Neural progenitor cell (in vitro differentiated cells): ENCODE measurements around the gene TSPEAR. TPM values are rescaled to one million over a fixed set of nuclear protein-coding genes. Genes with fewer than 3 reads are reported as not detected.
"Not testable (repeated sequence)": the region's sequence is repeated elsewhere in the genome, so short reads cannot be mapped to it uniquely, and the experiment has no call there.

Source experiments
- DNase-seq: peaks from one replicate; pipeline ENCODE4 v3.0.0-alpha.2; 2016; ENCODE audit warnings: low spot score
- H2AFZ ChIP-seq: fragments of 200-600 bp; sonication (generic); replicated peaks from 2 replicates; pipeline ENCODE4 v1.6.1; 2016; ENCODE audit warnings: antibody characterized with exemption
- H3F3A ChIP-seq: fragments of 200-600 bp; sonication (generic); 2 replicates; pipeline ENCODE4 v1.6.1; 2016; ENCODE audit warnings: antibody characterized with exemption, low read depth
- H3K27ac ChIP-seq: fragments of 200-600 bp; sonication (generic); 2 replicates; pipeline ENCODE4 v1.5.1; 2016; ENCODE audit warnings: mild to moderate bottlenecking
- H3K27me3 ChIP-seq: fragments of 200-600 bp; sonication (generic); 2 replicates; pipeline ENCODE4 v1.6.1; 2016; ENCODE audit warnings: mild to moderate bottlenecking, moderate library complexity
- H3K36me3 ChIP-seq: fragments of 200-600 bp; sonication (generic); 2 replicates; pipeline ENCODE4 v1.5.1; 2016
- H3K4me1 ChIP-seq: fragments of 200-600 bp; sonication (generic); 2 replicates; pipeline ENCODE4 v1.6.1; 2016; ENCODE audit warnings: mixed run types
- H3K4me2 ChIP-seq: fragments of 200-600 bp; sonication (generic); 2 replicates; pipeline ENCODE4 v1.6.1; 2016
- H3K4me3 ChIP-seq: fragments of 200-600 bp; sonication (generic); 2 replicates; pipeline ENCODE4 v1.5.1; 2016
- H3K79me2 ChIP-seq: fragments of 200-600 bp; sonication (generic); 2 replicates; pipeline ENCODE4 v1.6.1; 2016; ENCODE audit warnings: low read depth
- H3K9ac ChIP-seq: fragments of 200-600 bp; sonication (generic); 2 replicates; pipeline ENCODE4 v1.6.1; 2016
- H3K9me3 ChIP-seq: fragments of 200-600 bp; sonication (generic); 2 replicates; pipeline ENCODE4 v1.5.1; 2016; ENCODE audit warnings: low read depth
- H4K20me1 ChIP-seq: fragments of 200-600 bp; sonication (generic); 2 replicates; pipeline ENCODE4 v1.6.1; 2016; ENCODE audit warnings: low read depth
- H3K27ac Mint-ChIP-seq: 3 replicates; pipeline ENCODE4 v1.8.0; 2021; ENCODE audit warnings: mixed read lengths
- H3K27me3 Mint-ChIP-seq: 2 replicates; pipeline ENCODE4 v1.8.0; 2022; ENCODE audit warnings: low read depth, mild to moderate bottlenecking, inconsistent platforms, moderate library complexity, mixed read lengths; ENCODE audit not compliant: insufficient read depth
- H3K36me3 Mint-ChIP-seq: 3 replicates; pipeline ENCODE4 v1.8.0; 2021; ENCODE audit warnings: mixed read lengths
- H3K4me1 Mint-ChIP-seq: 3 replicates; pipeline ENCODE4 v1.8.0; 2021; ENCODE audit warnings: mixed read lengths
- H3K4me3 Mint-ChIP-seq: 3 replicates; pipeline ENCODE4 v1.8.0; 2021; ENCODE audit warnings: mild to moderate bottlenecking, moderate library complexity, mixed read lengths
- H3K9me3 Mint-ChIP-seq: 3 replicates; pipeline ENCODE4 v1.8.0; 2020; ENCODE audit warnings: mixed read lengths
- EZH2 ChIP-seq: fragments of 200-600 bp; sonication (generic); IDR thresholded peaks from 2 replicates; pipeline ENCODE4 v1.6.1; 2017; ENCODE audit warnings: antibody characterized with exemption, mild to moderate bottlenecking, moderate library complexity
- EZH2phosphoT487 ChIP-seq: fragments of 200-600 bp; sonication (generic); IDR thresholded peaks from 2 replicates; pipeline ENCODE4 v1.6.1; 2017; ENCODE audit warnings: antibody characterized with exemption
- total RNA-seq: library from RNA; depleted of rRNA; stranded (reverse); fragments of >200 nt; gene quantifications from 2 replicates; pipeline ENCODE4 v1.2.3, GENCODE V29; 2015; ENCODE audit warnings: low replicate concordance
- TF ChIP-seq, protein P1 (sequence below): fragments of 200-600 bp; sonication (generic); IDR thresholded peaks from 2 replicates; pipeline ENCODE4 v1.5.1; 2017; ENCODE audit warnings: antibody characterized with exemption, mild to moderate bottlenecking

Gene TSPEAR
- total RNA-seq, 1 donor from 2014 or later = not detected

DNA sequence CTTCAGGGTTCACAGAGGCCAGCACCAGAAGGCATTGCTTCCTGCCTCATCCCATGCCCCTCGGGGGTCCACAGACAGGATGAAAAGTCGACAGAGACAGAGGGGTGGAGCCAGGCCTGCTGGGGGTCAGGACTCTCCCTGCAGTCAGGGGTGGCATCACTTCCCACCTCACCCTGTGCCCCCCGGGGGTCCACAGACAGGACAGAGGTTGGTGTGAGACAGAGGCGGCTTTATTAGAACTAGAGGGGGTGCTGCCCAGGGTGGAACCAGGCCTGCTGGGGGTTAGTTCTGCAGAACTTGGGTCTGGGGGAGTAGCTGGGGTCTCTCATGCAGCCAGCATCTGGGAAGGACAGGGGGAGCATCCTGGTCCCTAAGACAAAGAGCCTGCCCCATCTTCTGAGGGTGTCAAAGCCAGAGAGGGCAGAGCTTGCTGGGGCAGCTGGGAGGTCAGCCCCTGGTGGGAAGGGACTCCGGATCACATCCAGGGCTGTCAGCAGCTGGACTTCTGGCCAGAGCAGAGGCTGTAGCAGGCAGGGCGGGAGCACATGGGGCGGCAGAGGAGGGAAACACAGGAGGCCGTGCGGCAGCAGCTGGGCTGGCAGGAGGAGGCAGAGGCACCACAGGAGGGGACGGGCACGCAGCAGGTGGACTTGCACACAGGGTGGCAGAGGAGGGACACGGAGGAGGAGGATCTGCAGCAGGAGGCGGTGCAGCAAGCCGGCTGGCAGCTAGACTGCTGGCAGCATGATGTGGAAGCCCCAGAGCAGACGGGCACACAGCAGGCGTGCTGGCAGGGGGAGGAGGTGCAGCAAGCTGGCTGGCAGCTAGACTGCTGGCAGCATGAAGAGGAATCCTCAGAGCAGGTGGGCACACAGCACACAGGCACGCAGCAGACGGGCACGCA lies 120.2 kb downstream of the TSPEAR start:
- H3K4me1 Mint-ChIP-seq = peaks cover 15% of the 10 kb centered on the region
- H3K79me2 ChIP-seq, H2AFZ ChIP-seq, H3K27ac ChIP-seq, H3K27me3 ChIP-seq, H3K9ac ChIP-seq, H3F3A ChIP-seq, H3K4me3 Mint-ChIP-seq, H3K27me3 Mint-ChIP-seq, H3K27ac Mint-ChIP-seq, H3K4me3 ChIP-seq, H3K36me3 ChIP-seq, H3K36me3 Mint-ChIP-seq, H3K4me2 ChIP-seq, H4K20me1 ChIP-seq, H3K4me1 ChIP-seq, H3K9me3 ChIP-seq, DNase-seq, H3K9me3 Mint-ChIP-seq: not testable (repeated sequence)

DNA sequence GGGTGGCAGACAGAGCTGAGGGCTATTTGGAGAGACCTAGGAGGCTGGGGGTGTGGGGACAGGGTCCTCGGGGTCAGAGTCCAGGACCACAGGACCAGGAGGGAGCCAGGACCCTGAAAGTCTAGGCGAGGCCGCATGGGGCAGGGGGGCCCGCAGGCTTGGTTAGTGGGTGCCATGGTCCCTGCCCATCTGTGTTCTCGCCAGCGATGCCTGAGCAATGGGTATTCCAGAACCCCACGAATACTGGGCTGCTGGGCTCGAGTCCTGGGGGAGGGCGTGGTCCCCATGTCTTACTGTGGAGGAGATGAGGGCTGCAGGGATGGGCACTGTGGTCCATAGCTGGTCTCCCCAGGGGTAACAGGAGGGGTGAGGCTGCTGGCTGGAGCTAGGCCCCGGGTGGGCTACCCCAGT lies 121.1 kb downstream of the TSPEAR start:
- Histone ChIP-seq H3K9me3 (no peaks in the 10 kb centered on the region), H2AFZ (no peak overlapping the region), H3K27me3 (no peaks in the 10 kb centered on the region), H3K4me1 (peaks cover 5% of the 10 kb centered on the region), H3F3A (no peaks in the 10 kb centered on the region), H3K4me2 (no peak overlapping the region), H3K9ac (no peak overlapping the region), H3K27ac (no peak overlapping the region), H3K79me2 (no peaks in the 10 kb centered on the region), H4K20me1 (no peaks in the 10 kb centered on the region), H3K4me3 (no peak overlapping the region), H3K36me3 (no peaks in the 10 kb centered on the region)
- Mint-ChIP-seq H3K9me3 (peaks cover 3% of the 10 kb centered on the region), H3K4me3 (peak overlapping the region; percentile 41), H3K4me1 (peaks cover 15% of the 10 kb centered on the region), H3K36me3 (no peaks in the 10 kb centered on the region), H3K27ac (no peak overlapping the region), H3K27me3 (peaks cover 2% of the 10 kb centered on the region)
- no peak for TF ChIP-seq EZH2
- TF ChIP-seq, protein P1, sequence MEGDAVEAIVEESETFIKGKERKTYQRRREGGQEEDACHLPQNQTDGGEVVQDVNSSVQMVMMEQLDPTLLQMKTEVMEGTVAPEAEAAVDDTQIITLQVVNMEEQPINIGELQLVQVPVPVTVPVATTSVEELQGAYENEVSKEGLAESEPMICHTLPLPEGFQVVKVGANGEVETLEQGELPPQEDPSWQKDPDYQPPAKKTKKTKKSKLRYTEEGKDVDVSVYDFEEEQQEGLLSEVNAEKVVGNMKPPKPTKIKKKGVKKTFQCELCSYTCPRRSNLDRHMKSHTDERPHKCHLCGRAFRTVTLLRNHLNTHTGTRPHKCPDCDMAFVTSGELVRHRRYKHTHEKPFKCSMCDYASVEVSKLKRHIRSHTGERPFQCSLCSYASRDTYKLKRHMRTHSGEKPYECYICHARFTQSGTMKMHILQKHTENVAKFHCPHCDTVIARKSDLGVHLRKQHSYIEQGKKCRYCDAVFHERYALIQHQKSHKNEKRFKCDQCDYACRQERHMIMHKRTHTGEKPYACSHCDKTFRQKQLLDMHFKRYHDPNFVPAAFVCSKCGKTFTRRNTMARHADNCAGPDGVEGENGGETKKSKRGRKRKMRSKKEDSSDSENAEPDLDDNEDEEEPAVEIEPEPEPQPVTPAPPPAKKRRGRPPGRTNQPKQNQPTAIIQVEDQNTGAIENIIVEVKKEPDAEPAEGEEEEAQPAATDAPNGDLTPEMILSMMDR = no peak
- TF ChIP-seq EZH2phosphoT487 = no peak
- DNase-seq = no peak

DNA sequence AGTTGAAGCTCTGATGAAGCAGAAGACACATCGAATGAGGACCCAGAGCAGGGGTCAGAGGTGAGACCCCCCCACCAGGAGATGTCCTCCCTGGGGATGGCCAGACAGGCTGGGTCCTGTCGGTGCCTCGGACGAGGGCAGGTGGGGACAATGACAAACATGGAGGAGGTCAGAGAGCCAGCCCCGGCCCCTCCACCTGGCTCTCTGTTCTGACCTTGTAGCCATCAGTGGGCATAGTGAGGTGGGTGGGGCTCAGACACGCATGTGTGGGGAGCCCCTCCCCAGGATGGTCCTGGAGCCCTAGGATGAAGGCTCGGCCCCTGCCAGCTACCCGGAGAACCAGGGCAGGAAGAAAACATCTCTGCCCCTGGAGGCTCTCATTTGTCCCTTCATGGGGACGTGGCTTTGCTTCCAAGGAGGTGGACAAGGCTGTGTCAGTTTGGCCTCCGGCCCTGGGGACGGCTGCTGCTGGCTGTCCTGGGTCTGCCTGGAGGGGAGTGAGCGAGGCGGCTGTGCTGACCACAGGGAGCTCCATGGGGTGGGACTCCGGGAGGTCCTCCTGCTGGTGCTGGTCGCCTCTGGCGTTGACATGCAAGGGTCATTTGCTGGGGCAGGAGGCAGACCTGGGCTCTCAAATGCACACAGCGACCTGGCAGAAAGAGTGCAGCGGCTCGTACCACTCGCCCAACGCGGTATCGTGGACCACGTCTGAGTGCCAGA lies 121.6 kb downstream of the TSPEAR start:
- no peak for DNase-seq
- H3K27me3 Mint-ChIP-seq = peaks cover 2% of the 10 kb centered on the region
- Histone ChIP-seq H2AFZ (no peak overlapping the region), H4K20me1 (no peaks in the 10 kb centered on the region), H3K27ac (no peak overlapping the region), H3K4me2 (no peak overlapping the region), H3K4me3 (no peak overlapping the region), H3K4me1 (peaks cover 5% of the 10 kb centered on the region), H3K79me2 (no peaks in the 10 kb centered on the region), H3K36me3 (no peaks in the 10 kb centered on the region), H3K27me3 (no peaks in the 10 kb centered on the region), H3K9me3 (no peaks in the 10 kb centered on the region), H3F3A (no peaks in the 10 kb centered on the region), H3K9ac (no peak overlapping the region)
- TF ChIP-seq EZH2phosphoT487 (no peak), EZH2 (no peak)
- TF ChIP-seq, protein P1 = no peak
- H3K4me1 Mint-ChIP-seq = peaks cover 15% of the 10 kb centered on the region
- peaks cover 3% of the 10 kb centered on the region for H3K9me3 Mint-ChIP-seq
- H3K36me3 Mint-ChIP-seq = no peaks in the 10 kb centered on the region
- H3K4me3 Mint-ChIP-seq = peak overlapping the region; percentile 41
- H3K27ac Mint-ChIP-seq = no peak overlapping the region

DNA sequence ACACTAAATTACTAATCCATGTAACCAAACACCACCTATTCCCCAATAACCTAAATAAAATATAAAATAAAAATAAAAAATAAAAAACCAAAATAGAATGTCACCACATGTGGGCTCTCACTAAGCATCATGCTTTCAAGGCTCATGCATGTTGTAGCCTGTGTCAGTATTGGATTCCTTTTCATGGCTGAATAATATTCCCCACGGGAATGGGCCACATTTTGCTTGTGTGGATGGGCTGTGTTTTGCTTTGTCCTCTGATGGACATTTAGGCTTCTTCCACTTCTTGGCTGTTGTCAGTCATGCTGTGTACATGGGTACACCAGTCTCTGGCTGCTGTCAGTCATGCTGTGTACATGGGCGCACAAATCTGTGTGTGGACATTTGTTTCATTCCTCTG lies 122.3 kb downstream of the TSPEAR start:
- Mint-ChIP-seq H3K27me3 (peaks cover 2% of the 10 kb centered on the region), H3K36me3 (no peaks in the 10 kb centered on the region)

More for the DNA sequence above, 122.3 kb downstream of the TSPEAR start:
- no peaks in the 10 kb centered on the region for H3F3A ChIP-seq
- H3K4me3 ChIP-seq = no peak overlapping the region
- no peaks in the 10 kb centered on the region for H3K79me2 ChIP-seq
- no peaks in the 10 kb centered on the region for H3K36me3 ChIP-seq
- no peaks in the 10 kb centered on the region for H3K27me3 ChIP-seq
- no peak for DNase-seq
- no peaks in the 10 kb centered on the region for H3K9me3 ChIP-seq
- H4K20me1 ChIP-seq = no peaks in the 10 kb centered on the region
- H3K27ac ChIP-seq = no peak overlapping the region
- no peak overlapping the region for H3K9ac ChIP-seq
- no peak overlapping the region for H2AFZ ChIP-seq
- TF ChIP-seq, protein P1 = no peak
- TF ChIP-seq EZH2 (no peak), EZH2phosphoT487 (no peak)
- Mint-ChIP-seq H3K4me1 (peaks cover 15% of the 10 kb centered on the region), H3K4me3 (no peak overlapping the region), H3K27ac (no peak overlapping the region), H3K9me3 (peaks cover 3% of the 10 kb centered on the region)
- no peak overlapping the region for H3K4me2 ChIP-seq
- peaks cover 5% of the 10 kb centered on the region for H3K4me1 ChIP-seq
